Hindlimb muscle (tissue), 1 donor: ENCODE results near the gene MARCHF3. TPM values are rescaled to one million over a fixed set of nuclear protein-coding genes. Genes with fewer than 3 reads are reported as not detected.

Source experiments
- DNase-seq: peaks from one replicate; pipeline ENCODE4 v3.0.0-alpha.2; 2013
- polyA plus RNA-seq: library from polyadenylated mRNA; unstranded; fragments of 120-200 nt; gene quantifications from one replicate; pipeline ENCODE4 v1.2.1, GENCODE V29; 2013; ENCODE audit not compliant: insufficient read length

Gene MARCHF3
- polyA plus RNA-seq, 1 donor: 6.2 TPM

- DNase-seq: no peak
Observed at GRCh38 chr5:126982926-126983873, 47.2 kb downstream of the MARCHF3 start.

- no peak for DNase-seq
Observed at GRCh38 chr5:126982202-126982601, 48.2 kb downstream of the MARCHF3 start.

GRCh38 chr5:126981701-126982100, 48.7 kb downstream of the MARCHF3 start:
- no peak for DNase-seq

- no peak for DNase-seq
Observed at GRCh38 chr5:126981222-126981621, 49.1 kb downstream of the MARCHF3 start.

GRCh38 chr5:126978258-126978657, 52.1 kb downstream of the MARCHF3 start:
- no peak for DNase-seq

- DNase-seq: no peak
Observed at GRCh38 chr5:126976520-126977172, 53.7 kb downstream of the MARCHF3 start.

- no peak for DNase-seq
Observed at GRCh38 chr5:126975796-126976195, 54.6 kb downstream of the MARCHF3 start.

GRCh38 chr5:126973193-126973592, 57.2 kb downstream of the MARCHF3 start:
- no peak for DNase-seq

GRCh38 chr5:126972062-126972895, 58.1 kb downstream of the MARCHF3 start:
- DNase-seq: no peak

GRCh38 chr5:126971455-126972031, 58.8 kb downstream of the MARCHF3 start:
- no peak for DNase-seq

GRCh38 chr5:126970517-126971017, 59.8 kb downstream of the MARCHF3 start:
- no peak for DNase-seq

GRCh38 chr5:126969548-126969947, 60.8 kb downstream of the MARCHF3 start:
- DNase-seq: no peak

- no peak for DNase-seq
Observed at GRCh38 chr5:126967808-126968466, 62.4 kb downstream of the MARCHF3 start.

GRCh38 chr5:126965487-126965886, 64.9 kb downstream of the MARCHF3 start:
- DNase-seq: no peak

- DNase-seq: no peak
Observed at GRCh38 chr5:126965061-126965475, 65.3 kb downstream of the MARCHF3 start.

GRCh38 chr5:126963822-126964375, 66.5 kb downstream of the MARCHF3 start:
- no peak for DNase-seq

GRCh38 chr5:126961702-126962101, 68.7 kb downstream of the MARCHF3 start:
- no peak for DNase-seq

- no peak for DNase-seq
Observed at GRCh38 chr5:126961128-126961527, 69.2 kb downstream of the MARCHF3 start.

GRCh38 chr5:126959188-126959587, 71.2 kb downstream of the MARCHF3 start:
- DNase-seq: no peak

GRCh38 chr5:126956991-126957390, 73.4 kb downstream of the MARCHF3 start:
- no peak for DNase-seq

GRCh38 chr5:126954981-126955380, 75.4 kb downstream of the MARCHF3 start:
- no peak for DNase-seq
